Neural cell (in vitro differentiated cells): ENCODE results near the gene TYW1.
"Not testable (repeated sequence)": the region's sequence is repeated elsewhere in the genome, so short reads cannot be mapped to it uniquely, and the experiment has no call there.

Source experiments
- EP300 ChIP-seq: fragments of 450-650 bp; conservative IDR thresholded peaks from 2 replicates; pipeline ENCODE4 v1.6.1; 2014; ENCODE audit warnings: antibody characterized with exemption, mild to moderate bottlenecking, moderate library complexity; ENCODE audit not compliant: poor library complexity, severe bottlenecking
- MXI1 ChIP-seq: fragments of 450-650 bp; conservative IDR thresholded peaks from 2 replicates; pipeline ENCODE4 v1.6.1; 2014; ENCODE audit warnings: antibody characterized with exemption, mild to moderate bottlenecking; ENCODE audit not compliant: poor library complexity, severe bottlenecking

GRCh38 chr7:67259363-67259762 lies 262.7 kb downstream of the TYW1 start:
- TF ChIP-seq EP300, MXI1: not testable (repeated sequence)
